HL-60 (cell line): ENCODE results near the gene PLK1.

ENCODE experiments used
- CTCF ChIP-seq: IDR thresholded peaks from one replicate; pipeline ENCODE4 v1.5.1; 2011; ENCODE audit warnings: low read length, control low read depth, inconsistent platforms; ENCODE audit not compliant: insufficient read depth
- POLR2AphosphoS5 ChIP-seq: IDR thresholded peaks from 2 replicates; pipeline ENCODE4 v1.6.1; 2012; ENCODE audit warnings: low read depth
- REST ChIP-seq: IDR thresholded peaks from 2 replicates; pipeline ENCODE4 v1.6.1; 2012; ENCODE audit warnings: low read depth; ENCODE audit not compliant: insufficient replicate concordance

- TF ChIP-seq REST: no peak
- no peak for TF ChIP-seq CTCF
- TF ChIP-seq POLR2AphosphoS5: no peak
Measured at GRCh38 chr16:23726710-23727109, 48.0 kb downstream of the PLK1 start.
